ENCODE measurements around the gene GATM. TPM values are rescaled to one million over a fixed set of nuclear protein-coding genes. Genes with fewer than 3 reads are reported as not detected.

The GATM gene
- polyA plus RNA-seq, 1 donor (not counting 4 experiments of a cell fraction or from before 2014, with no cell fraction given): 0.60 TPM

GRCh38 chr15:45376300-45376928 lies 1.9 kb downstream of the GATM start:
- no peaks in the 10 kb centered on the region for H3K79me2 ChIP-seq (ENCODE audit: control insufficient read depth, insufficient read depth, low read length)
- no peak overlapping the region for H3K27ac ChIP-seq (ENCODE audit: control insufficient read depth, insufficient read depth, low read length)
- no peaks in the 10 kb centered on the region for H4K20me1 ChIP-seq (ENCODE audit: control insufficient read depth, extremely low read depth, insufficient read depth, low read length)
- H3K9ac ChIP-seq (ENCODE audit: control insufficient read depth, extremely low read depth, insufficient read depth, low read length): no peak overlapping the region
- no peak for DNase-seq (ENCODE audit: low read depth, low spot score)
- no peaks in the 10 kb centered on the region for H3K9me3 ChIP-seq (ENCODE audit: control insufficient read depth, low read depth, low read length)
- H3K4me3 ChIP-seq (ENCODE audit: control insufficient read depth in 2 of 3, extremely low read depth in 1 of 3, insufficient read depth in 2 of 3, low read depth in 1 of 3, low read length in 3 of 3): no peak overlapping the region
- no peaks in the 10 kb centered on the region for H3K36me3 ChIP-seq (ENCODE audit: control insufficient read depth in 2 of 2, extremely low read depth in 1 of 2, insufficient read depth in 2 of 2, low read length in 2 of 2)
- H2AFZ ChIP-seq (ENCODE audit: control insufficient read depth, low read length): no peak overlapping the region
- peaks cover 9% of the 10 kb centered on the region for H3K4me1 ChIP-seq (ENCODE audit: control insufficient read depth, extremely low read depth, insufficient read depth, low read length)
- dilution Hi-C loops (cut with MboI; ENCODE audit: extremely low pct_ligation_motif_present, low sequenced_read_pairs): loop anchor here (25.0 kb wide), 1 partner anchor 164 kb away; no protein-coding TSS in a partner anchor
- TF ChIP-seq CTCF (optimal IDR thresholded peaks at IDR 0.05 in 1 of 3, IDR thresholded peaks at IDR 0.05 in 1 of 3, conservative IDR thresholded peaks at IDR 0.05 in 1 of 3; ENCODE audit: extremely low read depth in 1 of 3, insufficient read depth in 2 of 3, low read length in 3 of 3) (no peak), EZH2 (IDR thresholded peaks at IDR 0.05; ENCODE audit: low read length) (no peak)
- no peak overlapping the region for H3K4me2 ChIP-seq (ENCODE audit: control insufficient read depth, extremely low read depth, insufficient read depth, low read depth, low read length)
- H3K9me1 ChIP-seq (ENCODE audit: control insufficient read depth, extremely low read depth, insufficient read depth, low read length): no peaks in the 10 kb centered on the region
- FAIRE-seq: no peak
- H3K27me3 ChIP-seq (ENCODE audit: control insufficient read depth, extremely low read depth, insufficient read depth, low read length): peaks cover 39% of the 10 kb centered on the region

GRCh38 chr15:45375836-45376235 lies 2.5 kb downstream of the GATM start:
- H3K27me3 ChIP-seq (ENCODE audit: control insufficient read depth, extremely low read depth, insufficient read depth, low read length): peaks cover 39% of the 10 kb centered on the region
- no peaks in the 10 kb centered on the region for H4K20me1 ChIP-seq (ENCODE audit: control insufficient read depth, extremely low read depth, insufficient read depth, low read length)
- peaks cover 9% of the 10 kb centered on the region for H3K4me1 ChIP-seq (ENCODE audit: control insufficient read depth, extremely low read depth, insufficient read depth, low read length)
- no peaks in the 10 kb centered on the region for H3K79me2 ChIP-seq (ENCODE audit: control insufficient read depth, insufficient read depth, low read length)
- H3K36me3 ChIP-seq (ENCODE audit: control insufficient read depth in 2 of 2, extremely low read depth in 1 of 2, insufficient read depth in 2 of 2, low read length in 2 of 2): no peaks in the 10 kb centered on the region
- no peak overlapping the region for H3K4me2 ChIP-seq (ENCODE audit: control insufficient read depth, extremely low read depth, insufficient read depth, low read depth, low read length)
- no peaks in the 10 kb centered on the region for H3K9me1 ChIP-seq (ENCODE audit: control insufficient read depth, extremely low read depth, insufficient read depth, low read length)
- TF ChIP-seq EZH2 (IDR thresholded peaks at IDR 0.05; ENCODE audit: low read length): no peak
- TF ChIP-seq CTCF (optimal IDR thresholded peaks at IDR 0.05 in 1 of 3, IDR thresholded peaks at IDR 0.05 in 1 of 3, conservative IDR thresholded peaks at IDR 0.05 in 1 of 3; ENCODE audit: extremely low read depth in 1 of 3, insufficient read depth in 2 of 3, low read length in 3 of 3): no peak
- no peaks in the 10 kb centered on the region for H3K9me3 ChIP-seq (ENCODE audit: control insufficient read depth, low read depth, low read length)
- H3K9ac ChIP-seq (ENCODE audit: control insufficient read depth, extremely low read depth, insufficient read depth, low read length): no peak overlapping the region
- FAIRE-seq (no peak), DNase-seq (ENCODE audit: low read depth, low spot score) (no peak)
- dilution Hi-C loops (cut with MboI; ENCODE audit: extremely low pct_ligation_motif_present, low sequenced_read_pairs): loop anchor here (25.0 kb wide), 1 partner anchor 164 kb away; no protein-coding TSS in a partner anchor
- H3K4me3 ChIP-seq (ENCODE audit: control insufficient read depth in 2 of 3, extremely low read depth in 1 of 3, insufficient read depth in 2 of 3, low read depth in 1 of 3, low read length in 3 of 3): no peak overlapping the region
- H2AFZ ChIP-seq (ENCODE audit: control insufficient read depth, low read length): no peak overlapping the region
- no peak overlapping the region for H3K27ac ChIP-seq (ENCODE audit: control insufficient read depth, insufficient read depth, low read length)
